DMS 273 (cell line): ENCODE data around the gene KRTAP6-3.

ENCODE experiments used
- DNase-seq: peaks from one replicate; lab custom pipeline; 2025; ENCODE audit not compliant: unreplicated experiment; lab: John Stamatoyannopoulos, UW

The KRTAP6-3 gene, protein sequence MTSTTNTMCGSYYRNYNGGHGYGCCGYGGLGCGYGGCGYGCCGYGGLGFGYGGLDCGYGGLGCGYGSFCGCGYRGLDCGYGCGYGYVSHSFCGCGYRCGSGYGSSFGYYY

GRCh38 chr21:30592140-30592539 is at the start of gene KRTAP6-3:
Gene KRTAP6-3 (plus strand): TSS chr21:30592440. CDS start chr21:30592446, 6 bp downstream.
- DNase-seq: no peak

DNA sequence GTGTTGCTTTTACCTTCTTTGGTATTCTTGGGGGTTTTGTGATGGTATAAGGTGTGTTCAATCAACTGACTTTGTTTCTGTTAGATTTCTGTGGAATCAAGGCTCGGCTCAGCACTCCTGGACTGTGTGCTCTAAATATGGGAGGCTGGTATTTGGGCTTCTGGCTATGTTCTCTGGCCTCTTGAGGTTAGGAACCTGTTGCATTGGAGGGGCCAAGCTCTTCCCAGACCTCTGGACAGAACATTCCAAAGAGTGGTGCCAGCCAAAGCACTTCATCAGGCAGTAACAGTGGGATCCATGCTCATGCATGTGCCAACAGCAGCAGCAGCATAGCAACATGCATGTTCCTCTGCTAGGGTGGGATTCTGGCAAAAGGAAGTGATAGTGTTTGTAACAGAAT is 39.5 kb upstream of the KRTAP6-3 start:
- DNase-seq: no peak

DNA sequence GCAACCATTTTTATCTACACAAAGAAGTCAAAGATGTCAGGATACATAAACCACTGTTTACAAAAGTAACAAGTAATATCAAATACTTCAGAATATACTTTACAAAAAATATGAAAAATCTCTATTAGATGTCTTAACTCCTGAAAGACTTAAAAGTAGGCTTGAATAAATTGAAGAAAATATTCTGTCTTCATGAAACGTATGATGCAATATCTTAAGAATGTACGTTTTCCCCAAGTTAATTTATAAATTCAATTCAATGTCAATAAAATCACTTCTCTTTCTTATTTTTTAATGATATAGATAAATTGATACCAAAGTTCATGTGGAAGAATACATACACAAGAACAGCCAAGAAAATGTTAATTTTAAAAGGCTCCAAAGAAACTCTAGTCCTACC is 37.1 kb upstream of the KRTAP6-3 start:
- no peak for DNase-seq

- DNase-seq: no peak
Observed at GRCh38 chr21:30561264-30561895, 30.9 kb upstream of the KRTAP6-3 start, which contains the start of gene KRTAP19-7. Gene KRTAP19-7 (minus strand): TSS chr21:30561314. CDS start chr21:30561289, 25 bp downstream.

DNA sequence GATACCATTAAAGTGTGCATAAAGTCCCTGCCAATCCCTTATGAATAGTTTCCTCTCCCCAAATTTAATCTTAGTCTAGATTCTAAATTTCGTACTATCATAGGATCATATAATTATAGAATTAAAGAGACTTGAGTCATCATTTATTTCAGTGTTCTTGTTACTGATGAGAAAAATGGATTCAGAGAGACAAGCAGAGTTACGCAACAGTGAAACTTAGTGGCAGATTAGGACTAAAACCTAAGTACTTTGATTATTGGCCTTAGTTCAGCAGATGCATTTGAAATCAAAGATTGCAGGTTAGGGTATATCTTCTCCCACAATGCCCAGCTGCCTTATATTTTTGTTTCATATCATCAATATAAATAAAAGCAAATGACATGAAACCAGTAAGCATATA is 30.3 kb upstream of the KRTAP6-3 start:
- DNase-seq: no peak

GRCh38 chr21:30563072-30563471 is 29.2 kb upstream of the KRTAP6-3 start:
- no peak for DNase-seq

GRCh38 chr21:30563630-30564029 is 28.6 kb upstream of the KRTAP6-3 start:
- DNase-seq: no peak

DNA sequence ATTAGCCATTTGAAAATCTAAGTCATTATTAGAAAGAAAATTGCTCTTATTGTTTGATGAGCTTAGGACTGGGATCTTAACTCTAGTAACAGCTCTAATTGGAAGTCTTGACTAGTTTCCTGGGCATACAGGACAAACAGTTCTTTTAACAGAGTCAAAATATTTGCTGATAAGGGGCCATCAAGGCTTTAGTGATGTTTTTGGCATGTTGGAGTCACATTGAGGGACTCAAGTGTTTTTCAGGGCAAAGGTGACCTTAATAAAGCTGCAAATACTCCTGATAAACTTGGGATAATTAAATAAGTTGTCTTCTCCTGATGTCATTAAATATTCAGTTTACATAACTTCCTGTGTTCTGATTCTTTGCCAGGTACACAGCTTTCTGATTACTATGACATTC is 24.6 kb upstream of the KRTAP6-3 start:
- DNase-seq: no peak

- DNase-seq: no peak
Observed at GRCh38 chr21:30577766-30578165, 14.5 kb upstream of the KRTAP6-3 start.

DNA sequence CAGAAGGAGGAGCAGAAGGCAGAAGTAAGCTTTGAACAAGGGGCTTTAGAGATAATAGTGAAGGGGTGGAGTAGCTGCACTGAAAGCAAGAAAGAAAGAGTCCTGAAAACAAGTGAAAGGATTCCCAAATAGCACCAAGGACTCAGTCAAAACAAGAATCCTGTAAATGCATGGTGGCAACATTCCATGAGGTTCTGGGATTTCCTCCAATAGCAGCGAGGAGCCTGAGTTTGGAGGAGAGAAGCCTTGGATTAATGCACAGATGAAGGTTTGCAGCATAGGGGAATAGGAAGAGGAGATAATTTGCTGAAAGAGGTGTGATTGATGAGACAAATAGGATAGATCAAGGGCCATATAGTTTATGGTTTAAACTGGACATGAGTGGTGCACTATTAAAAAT is 12.9 kb upstream of the KRTAP6-3 start:
- no peak for DNase-seq

- DNase-seq: no peak
Observed at GRCh38 chr21:30580132-30580531, 12.1 kb upstream of the KRTAP6-3 start.

DNA sequence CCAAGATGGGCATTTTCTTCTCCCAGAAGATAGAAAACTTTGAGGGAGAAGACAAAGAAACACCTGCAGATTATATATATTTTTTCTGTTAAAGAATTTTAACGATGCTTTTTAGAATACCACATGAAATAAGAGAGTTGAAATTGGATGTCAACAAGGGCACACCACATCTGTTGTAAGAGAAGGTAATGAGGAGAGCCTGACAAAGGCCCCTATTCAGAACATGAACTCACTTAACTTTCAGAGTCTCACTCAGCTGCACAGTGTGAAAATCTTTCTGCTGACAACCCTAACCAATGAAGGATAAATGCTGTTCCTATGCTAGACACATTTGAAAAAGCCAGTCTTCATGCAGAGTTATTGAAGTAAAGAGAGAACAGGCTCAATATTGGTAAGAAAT is 9.4 kb upstream of the KRTAP6-3 start:
- DNase-seq: no peak

GRCh38 chr21:30590297-30590696 is 1.9 kb upstream of the KRTAP6-3 start, which contains the start of gene KRTAP22-2:
Gene KRTAP22-2 (minus strand): TSS chr21:30590397.
- no peak for DNase-seq

- DNase-seq: no peak
Observed at GRCh38 chr21:30598802-30599201, 6.6 kb downstream of the KRTAP6-3 start, which contains the start of gene KRTAP6-2. Gene KRTAP6-2 (minus strand): TSS chr21:30598902. CDS start chr21:30598874, 28 bp downstream.

DNA sequence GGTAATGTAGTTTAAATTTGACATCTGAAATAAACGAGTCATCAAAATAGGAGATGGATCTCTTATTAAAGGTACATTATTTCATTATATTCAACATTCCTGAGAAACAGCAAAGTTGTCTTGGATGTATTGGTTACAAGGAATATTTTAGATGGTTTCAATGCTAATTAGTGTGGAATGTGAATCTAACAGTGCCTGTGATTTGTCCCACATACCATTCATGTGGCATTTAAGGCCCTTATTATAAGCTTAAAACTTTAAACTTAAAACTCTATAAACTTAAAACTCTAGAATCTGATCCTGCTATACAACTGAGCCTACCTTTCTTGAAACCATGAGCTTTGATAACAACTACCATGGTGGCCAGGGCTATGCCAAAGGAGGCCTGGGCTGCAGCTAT is 8.5 kb downstream of the KRTAP6-3 start, which contains the start of gene KRTAP22-1:
Gene KRTAP22-1 (plus strand): TSS at position 301 of the 400 bp plus-strand sequence.
- DNase-seq: no peak

GRCh38 chr21:30605968-30606367 is 13.7 kb downstream of the KRTAP6-3 start:
- no peak for DNase-seq

DNA sequence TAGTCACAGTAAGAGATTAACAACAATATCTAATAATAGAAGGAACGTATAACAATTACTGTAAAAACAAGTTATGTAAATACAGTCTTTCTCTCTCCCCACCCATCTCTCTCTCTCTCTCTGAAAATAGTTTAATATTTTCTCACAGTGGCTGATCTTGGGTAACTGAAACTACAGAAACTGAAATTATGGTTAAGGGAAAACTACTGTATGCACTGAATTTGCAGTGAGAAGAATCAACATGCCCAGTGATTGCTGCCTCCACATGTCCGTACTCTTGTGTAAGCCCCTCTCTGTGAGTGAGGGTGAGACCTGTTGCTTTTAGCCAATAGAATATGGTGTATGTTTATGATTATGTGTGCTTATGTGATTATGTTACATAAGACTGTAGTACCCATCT is 19.9 kb downstream of the KRTAP6-3 start:
- no peak for DNase-seq

- DNase-seq: no peak
Observed at GRCh38 chr21:30613836-30614235, 21.6 kb downstream of the KRTAP6-3 start, which contains the start of gene KRTAP6-1. Gene KRTAP6-1 (minus strand): TSS chr21:30613930. CDS start chr21:30613904, 26 bp downstream.

- no peak for DNase-seq
Observed at GRCh38 chr21:30615199-30615598, 23.0 kb downstream of the KRTAP6-3 start.

DNA sequence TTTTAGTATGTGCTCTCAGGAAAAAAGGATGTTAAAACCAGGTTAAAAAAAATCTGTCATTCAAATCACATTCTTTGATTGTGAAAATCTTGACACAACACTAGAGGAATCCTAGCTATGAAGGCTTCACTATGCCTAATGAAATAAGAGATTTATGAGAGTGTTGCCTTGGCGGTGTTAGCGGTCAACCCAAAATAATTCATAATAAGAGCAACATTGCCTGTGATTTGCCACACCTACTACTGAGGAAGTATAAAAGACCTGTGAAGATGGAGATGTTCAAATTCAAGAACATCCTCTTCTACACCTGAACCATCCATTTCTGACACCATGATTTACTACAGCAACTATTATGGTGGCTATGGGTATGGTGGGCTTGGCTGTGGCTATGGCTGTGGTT is 23.9 kb downstream of the KRTAP6-3 start, which contains the start of gene KRTAP20-1:
Gene KRTAP20-1 (plus strand): TSS at position 301 of the 400 bp plus-strand sequence. CDS start 30 bp downstream, at position 331.
- no peak for DNase-seq

GRCh38 chr21:30620080-30620479 is 27.8 kb downstream of the KRTAP6-3 start:
- DNase-seq: no peak

- DNase-seq: no peak
Observed at GRCh38 chr21:30620522-30620921, 28.3 kb downstream of the KRTAP6-3 start, which contains the start of gene KRTAP20-4. Gene KRTAP20-4 (plus strand): TSS chr21:30620627.
